NCI-H187 treated with DMSO at 0.1 percent for 48 hours (cell line): ENCODE measurements around the gene CNTFR.
A peak's percentile ranks its signal among the peaks of the same experiment; 100 is the strongest.

Source experiments
- DNase-seq: peaks from one replicate; lab custom pipeline; 2025; lab: John Stamatoyannopoulos, UW

Gene CNTFR

DNA sequence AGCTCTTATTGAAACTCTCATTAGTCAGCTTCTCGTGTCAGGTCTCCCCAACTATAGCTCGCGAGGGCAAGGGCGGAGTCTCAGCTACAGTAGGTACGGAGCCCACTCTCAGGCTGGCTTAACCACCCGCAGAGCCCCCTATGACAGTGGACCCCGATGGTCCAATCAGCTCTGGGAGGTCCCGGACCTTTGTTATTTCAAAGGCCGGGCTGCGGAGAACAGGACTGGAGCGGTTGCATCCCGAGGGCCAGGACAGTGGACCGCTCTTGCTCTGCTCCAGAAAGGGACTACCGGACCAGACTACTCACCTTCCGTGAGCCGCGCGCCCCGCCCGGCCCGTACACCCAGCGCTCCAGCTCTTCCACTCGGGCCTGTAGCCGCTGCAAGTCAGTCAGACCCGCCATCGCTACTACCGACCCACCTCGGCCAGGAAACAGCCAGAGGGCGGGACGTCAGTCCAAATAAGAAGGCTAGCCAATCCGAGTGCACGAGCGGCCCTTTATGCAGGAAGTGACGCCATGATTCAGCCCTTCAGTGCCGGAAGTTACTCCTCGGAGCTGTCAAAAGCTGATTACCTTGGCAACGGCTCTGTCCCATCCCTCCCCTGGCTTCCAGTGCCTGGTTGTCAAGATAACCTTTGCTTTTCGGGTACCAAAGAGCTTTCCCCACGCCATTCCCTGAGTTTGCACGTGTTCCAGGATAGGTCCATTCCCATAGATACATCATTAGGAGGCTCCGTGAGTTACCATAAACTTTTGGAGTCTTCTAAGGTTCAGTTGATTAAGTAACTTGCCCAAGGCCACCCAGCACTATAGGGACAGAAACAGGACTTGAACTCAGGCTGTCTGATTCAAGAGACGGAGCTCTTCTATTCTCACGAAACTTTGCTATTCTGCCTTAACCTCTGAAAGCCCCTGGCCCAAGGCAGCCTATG is 30.8 kb upstream of the CNTFR start, which contains the start of gene DCTN3:
DCTN3 (minus strand) TSS at position 435 of the 934 bp plus-strand sequence; CDS start at position 404, 31 bp downstream.
- peak; percentile 51 for DNase-seq

DNA sequence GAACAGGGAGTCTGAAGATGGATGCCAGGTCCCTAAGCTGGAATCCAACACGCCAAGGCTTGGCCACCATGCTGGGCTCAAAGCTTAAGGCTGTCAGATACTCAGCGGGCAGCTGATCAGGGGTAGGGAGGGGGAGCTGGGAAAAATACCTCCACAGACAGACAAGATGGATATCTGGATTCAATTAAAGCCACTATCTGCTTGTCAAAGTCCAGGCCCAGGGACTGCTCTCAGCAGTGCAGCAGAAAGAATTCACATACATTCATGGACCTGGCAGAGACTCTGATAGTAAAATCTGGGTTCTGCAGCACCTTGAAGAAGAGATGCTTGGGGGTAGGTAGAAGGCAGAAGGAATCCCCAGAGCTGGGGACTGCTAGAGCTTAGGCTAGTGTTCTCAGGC is 25.6 kb upstream of the CNTFR start:
- DNase-seq: no peak

DNA sequence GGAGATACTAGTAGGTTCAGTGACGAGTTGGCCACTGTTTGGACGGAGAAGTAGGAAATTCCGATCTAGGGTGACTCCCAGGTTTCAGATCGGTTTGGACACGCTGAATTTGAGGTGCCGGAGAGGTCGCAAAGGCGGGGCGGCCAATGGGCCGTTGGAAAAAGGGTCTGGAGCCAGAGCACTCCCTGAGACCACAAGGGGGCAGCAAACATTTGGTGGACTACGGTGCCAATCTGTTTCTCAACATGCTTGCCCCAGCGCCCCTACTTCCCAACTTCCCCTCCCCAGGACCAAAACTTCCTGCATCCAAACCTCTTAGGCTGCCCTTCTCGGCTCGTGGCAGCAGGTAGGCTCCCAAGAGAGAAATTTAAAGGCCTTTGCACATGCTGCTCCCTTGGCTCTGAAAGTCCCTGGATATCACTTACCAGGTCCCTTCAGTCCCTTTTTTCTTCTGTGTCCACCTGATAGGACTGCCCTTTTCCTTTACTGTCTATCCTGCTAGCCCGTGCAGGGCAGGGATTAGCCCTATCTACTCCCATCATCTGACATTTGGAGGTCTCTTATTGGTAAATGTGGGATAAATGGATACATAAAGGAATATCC is 23.4 kb upstream of the CNTFR start:
- DNase-seq: no peak

DNA sequence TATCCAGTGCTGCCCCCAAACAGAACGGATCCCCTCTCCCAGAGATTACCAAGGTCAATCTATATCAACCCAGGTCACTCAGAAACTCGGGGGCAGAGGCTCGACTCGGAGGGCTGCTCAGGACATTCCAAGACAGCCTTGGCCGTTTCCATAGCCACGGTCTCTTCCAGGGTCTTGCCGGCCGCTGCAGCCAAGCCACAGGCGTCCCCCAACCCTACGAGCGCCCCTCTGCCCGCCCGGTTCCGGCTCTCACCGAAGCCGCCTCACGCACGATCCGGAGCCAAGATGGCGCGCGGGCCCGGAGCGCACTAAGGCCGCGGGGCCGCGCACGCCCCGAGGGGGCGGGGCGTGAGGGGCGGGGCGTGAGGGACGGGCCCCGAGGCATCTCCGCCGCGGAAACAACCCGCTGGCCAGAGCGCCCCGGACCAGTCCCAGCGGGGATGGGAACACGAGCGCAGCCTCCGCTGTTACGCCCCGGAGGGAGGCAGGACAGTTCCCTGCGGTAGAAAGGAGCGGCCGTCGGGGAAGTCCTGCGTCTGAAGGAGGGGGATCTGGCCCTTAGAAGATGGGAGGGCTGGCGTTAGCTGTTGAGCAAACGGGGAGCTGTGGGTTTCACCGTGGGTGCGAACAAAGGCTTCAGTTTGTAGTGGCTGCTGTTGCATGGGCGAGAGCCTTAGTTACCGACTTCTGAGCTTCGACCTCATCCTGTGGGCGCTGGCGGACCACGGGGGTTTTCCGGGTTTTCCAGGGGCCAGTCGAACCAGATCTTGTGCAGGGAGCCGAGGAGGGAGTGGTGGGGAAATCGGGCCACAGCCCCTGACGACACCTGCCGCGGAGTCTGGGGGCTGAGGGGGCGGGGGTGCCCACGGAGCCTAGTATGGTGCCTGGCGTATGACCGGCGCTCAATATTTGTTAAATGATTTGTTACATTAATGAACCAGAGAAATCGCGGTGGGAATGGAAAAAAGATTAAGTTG is 22.6 kb upstream of the CNTFR start, which contains the start of gene RPP25L:
RPP25L (minus strand) TSS at position 287 of the 977 bp plus-strand sequence. CDS start 801 bp downstream, outside the sequence.
- DNase-seq: no peak

DNA sequence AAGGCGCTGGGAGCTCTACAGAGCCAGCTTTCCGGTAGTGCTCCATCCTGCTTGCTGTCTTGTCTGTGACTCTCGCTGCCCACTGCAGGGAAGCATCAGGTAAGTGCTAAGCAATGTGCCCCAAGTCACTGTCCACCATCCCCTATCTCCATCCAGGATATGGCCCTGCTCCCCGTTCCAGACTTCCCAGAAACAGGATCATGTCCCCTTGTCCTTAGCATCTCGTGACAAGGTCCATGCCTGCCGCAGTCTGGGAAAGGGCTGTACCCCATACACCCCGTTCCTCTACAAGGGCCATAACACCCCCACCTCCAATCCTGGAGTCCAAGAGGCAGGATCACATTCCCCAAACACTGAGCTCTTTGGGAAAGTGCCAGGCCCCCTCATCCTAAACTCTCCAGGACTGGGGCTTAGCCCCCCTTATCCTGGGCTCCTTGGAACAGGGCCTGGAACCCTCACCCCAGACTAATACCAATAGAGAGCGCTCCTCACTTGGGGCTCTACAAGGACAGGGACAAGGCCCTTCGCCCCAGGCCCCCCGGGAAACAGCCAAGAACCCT is 21.8 kb upstream of the CNTFR start:
- DNase-seq: no peak

DNA sequence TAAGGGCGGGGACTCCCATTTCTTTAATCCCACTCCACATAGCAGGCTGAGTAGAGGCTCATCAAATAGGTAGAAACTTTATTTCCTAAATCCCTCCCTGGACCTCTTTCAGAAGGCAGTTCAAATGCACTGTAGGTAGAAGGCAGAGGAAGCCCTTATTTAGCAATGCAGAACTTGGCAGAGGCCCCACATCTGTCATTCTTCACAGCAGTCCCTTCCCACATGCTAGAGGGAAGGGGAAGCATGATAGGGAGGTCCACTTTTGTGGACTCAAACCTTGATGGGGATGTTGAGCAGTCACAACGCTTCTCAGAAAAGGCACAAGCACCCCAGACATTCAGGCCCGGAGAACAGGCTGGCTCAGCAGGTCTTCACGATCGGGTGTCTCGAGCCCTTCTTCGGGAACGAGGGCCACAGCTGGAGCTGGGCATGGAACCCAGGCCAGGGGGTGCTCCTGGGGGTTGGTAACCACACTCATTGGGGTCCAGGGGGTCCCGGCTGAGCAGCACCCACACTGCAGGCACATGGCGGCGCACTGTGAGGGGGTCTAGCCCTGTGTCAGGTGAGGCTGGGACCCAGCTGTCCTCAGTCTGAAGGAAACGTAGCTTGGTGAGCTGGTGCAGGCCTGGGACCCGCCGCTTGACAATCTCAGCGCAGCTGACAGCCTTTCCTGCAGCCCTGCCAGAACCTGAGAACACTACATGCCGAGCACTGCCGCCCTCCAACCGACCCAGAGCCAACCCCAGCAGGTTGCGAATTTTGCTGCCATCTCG is 21.1 kb upstream of the CNTFR start:
- no peak for DNase-seq

GRCh38 chr9:34607331-34607730 is 17.8 kb upstream of the CNTFR start:
- DNase-seq: no peak

DNA sequence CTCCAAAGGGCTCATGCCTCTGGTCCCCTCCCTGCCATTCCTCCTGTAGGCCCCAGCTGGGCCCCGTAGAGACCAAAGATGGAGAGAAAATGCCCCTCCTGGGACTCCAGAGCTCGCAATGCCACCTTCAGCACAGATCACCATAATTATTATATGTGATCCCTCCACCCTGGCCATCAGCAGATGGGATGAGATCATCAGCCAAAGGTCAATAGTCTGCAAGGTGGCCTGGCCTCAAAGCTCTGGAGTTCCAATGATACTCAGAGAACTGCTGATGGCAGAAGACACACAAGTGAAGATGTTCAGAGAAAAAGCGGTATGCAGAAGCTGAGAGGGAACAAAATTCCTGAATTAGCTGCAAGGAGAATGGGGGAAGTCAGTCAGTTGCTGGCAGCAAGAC is 17.4 kb upstream of the CNTFR start:
- no peak for DNase-seq

GRCh38 chr9:34606190-34606589 is 16.7 kb upstream of the CNTFR start:
- DNase-seq: no peak

DNA sequence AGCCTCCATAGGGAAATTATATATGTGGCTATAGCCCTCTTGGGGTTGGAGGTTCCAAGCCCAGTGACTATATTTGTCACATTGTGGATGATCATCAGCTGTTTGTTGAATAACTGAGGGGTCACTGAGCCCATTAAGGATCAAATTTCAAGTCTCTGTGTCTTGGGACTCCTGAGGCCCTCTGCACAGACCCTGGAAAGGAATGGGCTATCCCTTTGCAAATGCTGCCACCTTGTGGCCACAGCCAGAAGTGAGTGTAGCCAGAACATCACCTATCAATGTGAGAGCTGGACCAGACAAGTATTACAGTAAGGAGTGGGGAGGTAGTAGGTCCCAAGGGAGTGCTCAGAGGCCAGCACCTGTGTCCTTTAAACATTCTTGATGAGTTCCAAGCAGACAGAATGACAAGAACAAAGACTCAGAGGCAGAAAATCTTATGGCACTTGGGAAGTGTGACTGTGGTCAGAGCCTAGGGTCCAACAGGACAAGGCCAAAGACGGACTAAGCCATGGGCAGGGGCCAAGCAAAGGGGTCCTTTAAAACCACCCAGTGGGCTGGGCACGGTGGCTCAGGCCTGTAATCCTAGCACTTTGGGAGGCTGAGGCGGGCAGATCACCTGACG is 14.2 kb upstream of the CNTFR start:
- DNase-seq: no peak

GRCh38 chr9:34601937-34602573 is 12.5 kb upstream of the CNTFR start:
- no peak for DNase-seq

GRCh38 chr9:34600908-34601307 is 11.4 kb upstream of the CNTFR start:
- no peak for DNase-seq

GRCh38 chr9:34599546-34599945 is 10.0 kb upstream of the CNTFR start:
- no peak for DNase-seq

- DNase-seq: no peak
Measured at GRCh38 chr9:34594177-34594576, 4.7 kb upstream of the CNTFR start.

- no peak for DNase-seq
Measured at GRCh38 chr9:34592895-34593601, 3.5 kb upstream of the CNTFR start.

- DNase-seq: no peak
Measured at GRCh38 chr9:34591917-34592866, 2.7 kb upstream of the CNTFR start.

GRCh38 chr9:34591248-34591916 is 1.9 kb upstream of the CNTFR start:
- no peak for DNase-seq
